GM19043 (cell line): Measurements from ENCODE around the gene COX14.
"Not testable (repeated sequence)": the region's sequence is repeated elsewhere in the genome, so short reads cannot be mapped to it uniquely, and the experiment has no call there.

Experiments used
- ATAC-seq: cut with Tn5 transposase; IDR thresholded peaks from one replicate; pipeline ENCODE4 v1.9.1; 2021; ENCODE audit warnings: low read depth; ENCODE audit not compliant: unreplicated experiment

COX14 gene

DNA sequence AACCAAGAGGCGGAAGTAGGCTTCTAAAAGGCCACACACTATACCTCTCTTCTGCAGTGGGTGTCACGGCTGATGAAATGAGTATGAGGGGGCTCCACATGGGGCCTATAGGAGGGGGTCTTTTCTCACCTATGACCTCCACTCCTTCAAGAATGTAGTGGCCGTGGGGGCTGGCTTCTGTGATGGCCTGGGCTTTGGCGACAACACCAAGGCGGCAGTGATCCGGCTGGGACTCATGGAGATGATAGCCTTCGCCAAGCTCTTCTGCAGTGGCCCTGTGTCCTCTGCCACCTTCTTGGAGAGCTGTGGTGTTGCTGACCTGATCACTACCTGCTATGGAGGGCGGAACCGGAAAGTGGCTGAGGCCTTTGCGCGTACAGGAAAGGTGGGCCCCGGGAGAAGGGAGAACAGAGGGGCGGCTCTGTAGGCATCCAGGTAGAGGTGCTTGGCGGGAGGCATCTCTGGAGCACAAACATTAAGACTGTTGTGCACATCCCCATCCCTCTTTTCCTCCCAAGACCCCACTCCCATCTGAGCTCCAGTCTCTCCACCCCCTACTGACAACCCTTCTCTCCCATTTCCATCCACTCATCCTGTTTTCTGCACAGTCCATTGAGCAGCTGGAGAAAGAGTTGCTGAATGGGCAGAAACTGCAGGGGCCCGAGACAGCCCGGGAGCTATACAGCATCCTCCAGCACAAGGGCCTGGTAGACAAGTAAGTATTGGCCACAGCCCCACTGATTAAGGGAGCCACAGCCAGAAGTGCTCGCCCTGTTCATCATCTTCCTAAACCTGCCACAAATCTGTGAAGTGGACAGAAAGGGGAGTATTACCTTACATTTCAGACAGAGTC is 4.4 kb upstream of the COX14 start:
- ATAC-seq: no peak

GRCh38 chr12:50109319-50109718 is 2.7 kb upstream of the COX14 start:
- ATAC-seq: no peak

GRCh38 chr12:50110127-50110761 is 1.8 kb upstream of the COX14 start:
- ATAC-seq: no peak

DNA sequence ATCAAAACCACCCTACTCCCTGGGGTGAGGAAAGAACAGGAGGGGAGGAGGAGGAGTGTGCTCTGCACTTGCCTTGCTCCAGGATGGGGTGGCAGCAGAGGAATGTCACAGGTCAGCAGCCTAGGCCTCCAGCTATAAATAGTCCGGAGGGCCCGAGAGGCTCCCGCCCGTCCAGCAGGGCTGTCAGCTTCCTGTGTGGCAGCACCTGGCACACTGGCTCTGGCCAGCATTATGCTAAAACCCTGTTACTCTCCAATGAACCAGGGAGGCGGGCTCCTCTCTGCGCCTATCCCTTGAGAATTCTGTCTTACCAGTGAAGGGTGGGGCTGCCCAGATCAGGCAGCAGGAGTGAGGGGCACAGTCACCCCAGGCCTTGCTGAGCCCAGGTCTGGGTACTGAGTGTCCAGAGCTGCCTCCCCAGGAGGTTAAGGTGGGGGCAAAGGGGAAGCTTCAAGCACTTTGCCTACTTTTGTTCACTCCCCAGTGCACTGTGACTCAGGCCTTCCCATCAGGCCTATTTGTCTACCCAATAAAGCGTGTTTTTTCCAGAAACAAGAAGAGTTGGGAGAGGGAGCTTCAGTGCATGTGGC is 1.2 kb upstream of the COX14 start:
- ATAC-seq: no peak

DNA sequence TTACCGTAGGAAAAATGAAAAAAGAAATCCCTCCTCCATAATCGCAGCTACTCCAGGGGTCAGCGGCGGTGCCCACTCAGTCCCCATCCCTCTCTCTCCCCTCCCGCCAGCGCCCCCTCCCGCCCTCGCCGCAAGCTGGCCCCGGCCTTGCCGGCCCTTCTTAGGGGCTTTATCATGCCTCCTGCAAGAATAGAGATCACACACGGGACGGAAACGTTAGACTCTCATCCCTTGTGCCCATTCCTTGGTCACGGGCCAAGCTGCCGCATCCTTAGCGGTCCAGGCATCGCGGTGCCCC is 692 bp upstream of the COX14 start:
- ATAC-seq: no peak

DNA sequence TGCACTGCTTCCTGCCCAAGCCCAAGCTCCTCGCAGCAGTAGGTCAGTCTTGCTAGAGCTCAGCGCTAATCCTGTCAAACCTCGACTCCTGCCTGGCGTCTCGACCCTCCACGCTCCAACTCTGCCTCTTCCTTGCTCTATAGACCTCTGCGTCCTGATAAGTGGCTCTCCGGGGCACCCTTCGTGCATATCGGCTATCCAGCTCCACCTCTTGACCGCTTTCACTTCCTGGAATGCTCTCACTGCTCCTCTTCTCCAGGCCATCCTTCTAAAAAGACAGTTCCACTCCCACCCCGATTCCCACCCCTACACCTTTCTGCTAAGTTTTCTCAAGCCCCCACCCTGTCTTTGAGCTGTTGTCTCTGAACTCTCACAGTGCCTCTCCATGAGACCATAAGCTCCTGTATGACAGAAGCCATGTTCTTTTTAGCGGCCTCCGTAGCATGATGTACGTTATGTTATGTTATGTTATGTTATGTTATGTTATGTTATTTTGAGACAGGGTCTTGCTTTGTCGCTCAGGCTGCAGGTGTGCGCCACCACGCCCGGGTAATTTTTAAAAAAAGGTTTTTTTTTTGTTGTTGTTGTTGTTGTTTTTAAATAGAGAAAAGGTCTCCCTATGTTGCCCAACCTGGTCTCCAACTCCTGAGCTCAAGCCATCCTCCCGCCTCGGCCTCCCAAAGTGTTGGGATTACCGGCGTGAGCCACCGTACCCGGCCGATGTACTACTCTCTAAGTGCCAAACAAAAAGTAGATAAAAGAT is 601 bp downstream of the COX14 start:
- ATAC-seq: no peak

GRCh38 chr12:50117057-50117622 is 5.1 kb downstream of the COX14 start:
- no peak for ATAC-seq

GRCh38 chr12:50119387-50119786 is 7.4 kb downstream of the COX14 start:
- ATAC-seq: no peak

GRCh38 chr12:50120521-50120920 is 8.5 kb downstream of the COX14 start:
- ATAC-seq: no peak

GRCh38 chr12:50120953-50121352 is 8.9 kb downstream of the COX14 start:
- no peak for ATAC-seq

DNA sequence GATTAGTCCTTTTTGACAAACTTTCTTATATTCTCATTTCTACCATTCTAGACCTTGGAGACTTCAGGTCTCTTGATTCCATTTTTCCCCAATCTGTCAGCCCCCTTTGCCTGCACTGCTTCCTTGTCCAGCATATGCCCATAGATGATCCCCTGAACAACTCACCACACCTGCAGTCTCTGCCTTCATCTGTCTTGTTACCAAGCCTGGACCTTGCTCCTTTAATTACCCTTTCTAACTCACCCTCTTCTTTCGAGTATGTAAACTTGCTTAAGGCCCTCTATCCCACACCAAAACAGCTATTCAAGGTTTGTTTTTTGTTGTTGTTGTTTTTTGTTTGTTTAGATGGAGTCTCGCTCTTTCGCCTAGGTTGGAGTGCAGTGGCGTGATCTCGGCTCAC is 9.6 kb downstream of the COX14 start:
- no peak for ATAC-seq

DNA sequence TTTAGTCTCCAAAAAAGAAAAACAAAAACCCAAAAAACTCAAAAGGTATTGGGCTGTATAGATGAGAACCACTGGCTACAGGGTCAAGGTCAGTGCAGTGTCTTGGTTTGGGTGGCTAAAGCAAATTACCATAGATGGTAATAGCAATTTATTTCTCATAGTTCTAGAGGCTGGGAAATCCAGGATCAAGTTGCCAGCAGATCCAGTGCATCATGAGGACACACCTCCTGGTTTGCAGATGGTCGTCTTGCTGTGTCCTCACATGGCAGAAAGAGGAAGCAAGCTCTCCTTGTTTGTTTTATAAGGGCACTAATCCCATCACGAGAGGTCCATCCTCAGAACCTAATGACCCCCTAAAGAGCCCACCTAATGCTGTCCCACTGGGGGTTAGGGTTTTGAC is 11.2 kb downstream of the COX14 start:
- ATAC-seq: no peak

DNA sequence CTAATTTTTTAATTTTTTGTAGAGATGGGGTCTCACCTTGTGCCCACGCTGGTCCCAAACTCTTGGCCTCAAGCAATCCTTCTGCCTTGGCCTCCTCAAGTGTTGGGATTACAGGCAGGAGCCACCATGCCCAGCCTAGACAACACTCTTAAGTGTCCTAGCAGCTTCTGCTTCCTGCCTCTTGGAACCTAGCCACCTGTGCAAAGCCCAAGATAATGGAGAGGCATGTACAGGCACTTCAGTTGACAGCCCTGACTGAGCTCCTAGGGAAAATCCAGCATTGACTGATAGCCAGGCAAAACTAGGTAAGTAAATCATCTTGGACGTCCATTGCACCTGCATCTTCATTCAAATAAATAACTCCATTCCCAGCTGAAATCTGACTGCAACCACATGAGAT is 15.5 kb downstream of the COX14 start:
- ATAC-seq: no peak

DNA sequence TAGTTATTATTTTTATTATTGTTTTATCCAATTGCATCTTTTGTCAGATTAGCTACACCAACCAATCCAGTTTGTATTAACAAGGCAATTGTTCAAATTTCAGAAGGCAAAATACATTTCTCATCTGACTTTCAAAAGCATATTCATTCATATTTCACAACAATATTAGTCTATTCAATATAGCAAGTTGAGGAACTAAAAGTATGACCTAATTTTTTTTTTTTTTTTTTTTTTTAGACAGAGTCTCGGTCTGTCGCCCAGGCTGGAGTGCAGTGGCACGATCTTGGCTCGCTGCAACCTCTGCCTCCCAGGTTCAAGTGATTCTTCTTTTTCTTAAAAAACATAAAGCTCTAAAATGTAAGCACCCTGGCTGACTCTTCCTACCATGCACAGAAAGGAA is 17.3 kb downstream of the COX14 start:
- no peak for ATAC-seq

- ATAC-seq: no peak
Measured at GRCh38 chr12:50132505-50133135, 20.6 kb downstream of the COX14 start.

DNA sequence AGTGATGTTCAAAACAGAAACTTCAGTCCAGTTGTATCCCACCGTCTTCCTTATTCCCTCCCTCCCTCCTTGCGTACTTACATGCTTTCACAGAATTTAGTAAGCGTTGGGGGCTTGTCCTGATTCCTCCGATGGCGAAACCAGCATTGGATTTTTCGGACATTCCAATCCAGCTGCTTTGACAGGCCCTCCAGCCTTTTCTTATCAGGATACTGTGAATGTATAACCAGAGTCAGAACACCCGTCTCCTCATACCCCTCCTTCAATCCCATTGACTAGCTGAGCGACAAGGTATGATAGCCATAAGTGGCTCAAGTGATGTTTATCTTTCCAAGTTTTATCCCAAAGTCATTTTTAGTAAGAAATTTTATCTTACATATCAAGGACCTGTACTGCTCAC is 31.0 kb downstream of the COX14 start:
- no peak for ATAC-seq

GRCh38 chr12:50145439-50145838 is 33.4 kb downstream of the COX14 start:
- no peak for ATAC-seq

- no peak for ATAC-seq
Measured at GRCh38 chr12:50147281-50147680, 35.2 kb downstream of the COX14 start.

GRCh38 chr12:50148011-50148410 is 36.0 kb downstream of the COX14 start:
- not testable (repeated sequence) for ATAC-seq

DNA sequence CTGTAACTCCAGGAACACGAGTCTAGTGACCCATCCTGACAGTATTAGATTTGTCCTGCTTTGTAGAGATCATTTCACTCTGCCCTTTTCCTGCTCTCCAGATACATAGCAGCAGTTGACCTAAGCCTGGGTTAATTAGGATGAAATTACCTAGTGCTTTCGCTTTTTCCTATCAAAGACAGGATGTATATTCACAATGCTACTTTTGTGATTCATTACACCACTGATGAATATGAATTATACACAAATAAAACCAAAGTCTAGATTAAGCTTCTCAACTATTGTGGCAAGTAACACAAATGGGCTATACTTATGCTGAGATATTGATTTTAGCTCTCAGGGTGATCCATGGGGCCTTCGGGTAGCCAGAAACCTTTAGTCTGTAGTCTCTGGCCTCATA is 37.3 kb downstream of the COX14 start:
- ATAC-seq: no peak
